H9 (cell line): ENCODE results near the gene ITGB7. TPM values are rescaled to one million over a fixed set of nuclear protein-coding genes. Genes with fewer than 3 reads are reported as not detected.

Experiments used
- DNase-seq: peaks from one replicate; pipeline ENCODE4 v3.0.0-alpha.2; 2017
- H2AFZ ChIP-seq: one replicate; pipeline ENCODE4 v1.6.1; 2013; ENCODE audit warnings: mild to moderate bottlenecking, low read length, control low read depth, moderate library complexity
- H2AK5ac ChIP-seq: 2 replicates; pipeline ENCODE4 v1.6.1; 2013; ENCODE audit warnings: low read length, control low read depth, mixed read lengths; ENCODE audit not compliant: insufficient read length
- H2BK120ac ChIP-seq: one replicate; pipeline ENCODE4 v1.6.1; 2013; ENCODE audit warnings: low read depth, mild to moderate bottlenecking, low read length, control low read depth, inconsistent platforms; ENCODE audit not compliant: poor library complexity, severe bottlenecking
- H2BK12ac ChIP-seq: 2 replicates; pipeline ENCODE4 v1.6.1; 2013; ENCODE audit warnings: low read length, control low read depth, mixed read lengths, low read depth; ENCODE audit not compliant: insufficient read length
- H2BK15ac ChIP-seq: 2 replicates; pipeline ENCODE4 v1.6.1; 2013; ENCODE audit warnings: low read depth, low read length, control low read depth
- H2BK20ac ChIP-seq: one replicate; pipeline ENCODE4 v1.6.1; 2013; ENCODE audit warnings: low read depth, mild to moderate bottlenecking, low read length, control low read depth, inconsistent platforms; ENCODE audit not compliant: poor library complexity, severe bottlenecking
- H2BK5ac ChIP-seq: 2 replicates; pipeline ENCODE4 v1.6.1; 2013; ENCODE audit warnings: low read length, control low read depth, mixed read lengths; ENCODE audit not compliant: insufficient read length
- H3K14ac ChIP-seq: 2 replicates; pipeline ENCODE4 v1.6.1; 2013; ENCODE audit warnings: low read length, control low read depth; ENCODE audit not compliant: insufficient read depth
- H3K18ac ChIP-seq: 2 replicates; pipeline ENCODE4 v1.6.1; 2013; ENCODE audit warnings: low read depth, mild to moderate bottlenecking, mixed read lengths, low read length, control low read depth; ENCODE audit not compliant: insufficient read length
- H3K23ac ChIP-seq: 2 replicates; pipeline ENCODE4 v1.6.1; 2013; ENCODE audit warnings: low read length, control low read depth, mixed read lengths, low read depth; ENCODE audit not compliant: insufficient read length
- H3K23me2 ChIP-seq: 2 replicates; pipeline ENCODE4 v1.6.1; 2013; ENCODE audit warnings: low read depth, mild to moderate bottlenecking, mixed read lengths, low read length, control low read depth; ENCODE audit not compliant: insufficient read length, poor library complexity, severe bottlenecking
- H3K27ac ChIP-seq: 2 replicates; pipeline ENCODE4 v1.5.1; 2013; ENCODE audit warnings: low read length, control low read depth, mixed read lengths, low read depth; ENCODE audit not compliant: insufficient read length
- H3K27me3 ChIP-seq: 2 replicates; pipeline ENCODE4 v1.6.1; 2013; ENCODE audit warnings: low read length, control low read depth, inconsistent platforms; ENCODE audit not compliant: insufficient read depth
- H3K4ac ChIP-seq: 2 replicates; pipeline ENCODE4 v1.6.1; 2013; ENCODE audit warnings: low read depth, mild to moderate bottlenecking, control low read depth, inconsistent platforms, low read length, moderate library complexity
- H3K4me1 ChIP-seq: 2 replicates; pipeline ENCODE4 v1.6.1; 2013; ENCODE audit warnings: low read length, control low read depth, inconsistent platforms; ENCODE audit not compliant: insufficient read depth
- H3K4me2 ChIP-seq: 2 replicates; pipeline ENCODE4 v1.6.1; 2013; ENCODE audit warnings: low read length, control low read depth, mixed read lengths; ENCODE audit not compliant: insufficient read length, insufficient read depth
- H3K56ac ChIP-seq: 2 replicates; pipeline ENCODE4 v1.6.1; 2013; ENCODE audit warnings: low read depth, mild to moderate bottlenecking, mixed read lengths, low read length, control low read depth; ENCODE audit not compliant: insufficient read length
- H3K79me1 ChIP-seq: 2 replicates; pipeline ENCODE4 v1.6.1; 2013; ENCODE audit warnings: low read depth, mild to moderate bottlenecking, moderate library complexity, low read length, control low read depth, inconsistent platforms; ENCODE audit not compliant: insufficient read depth, poor library complexity, severe bottlenecking
- H3K79me2 ChIP-seq: 2 replicates; pipeline ENCODE4 v1.6.1; 2013; ENCODE audit warnings: low read length, control low read depth, inconsistent platforms; ENCODE audit not compliant: insufficient read depth
- H3K9ac ChIP-seq: 2 replicates; pipeline ENCODE4 v1.6.1; 2013; ENCODE audit warnings: low read length, control low read depth, mixed read lengths; ENCODE audit not compliant: insufficient read length; ENCODE audit errors: extremely low read depth
- H3K9me3 ChIP-seq: one replicate; pipeline ENCODE4 v1.6.1; 2013; ENCODE audit warnings: low read depth, low read length, inconsistent platforms; ENCODE audit not compliant: control insufficient read depth
- H3T11ph ChIP-seq: one replicate; pipeline ENCODE4 v1.6.1; 2013; ENCODE audit warnings: mild to moderate bottlenecking, low read length, control low read depth, inconsistent platforms
- H4K20me1 ChIP-seq: one replicate; pipeline ENCODE4 v1.6.1; 2013; ENCODE audit not compliant: control insufficient read depth, insufficient read length, insufficient read depth
- H4K5ac ChIP-seq: 2 replicates; pipeline ENCODE4 v1.6.1; 2013; ENCODE audit warnings: low read depth, mild to moderate bottlenecking, mixed read lengths, low read length, control low read depth; ENCODE audit not compliant: insufficient read length
- H4K8ac ChIP-seq: replicated peaks from 2 replicates; pipeline ENCODE4 v1.6.1; 2013; ENCODE audit warnings: low read length, control low read depth, mixed read lengths, low read depth; ENCODE audit not compliant: insufficient read length
- H4K91ac ChIP-seq: 2 replicates; pipeline ENCODE4 v1.6.1; 2013; ENCODE audit warnings: low read depth, mild to moderate bottlenecking, moderate library complexity, mixed read lengths, low read length, control low read depth; ENCODE audit not compliant: insufficient read length
- H3K27ac Mint-ChIP-seq, 3 experiments: 2 replicates in 2 of 3; 3 replicates in 1 of 3; pipeline ENCODE4 v1.8.0; 2020 to 2021; ENCODE audit warnings: mixed read lengths in 3 of 3, mild to moderate bottlenecking in 1 of 3, moderate library complexity in 1 of 3
- H3K27me3 Mint-ChIP-seq: 2 replicates; pipeline ENCODE4 v1.8.0; 2021; ENCODE audit warnings: low read depth, mild to moderate bottlenecking, moderate library complexity, mixed read lengths
- H3K36me3 Mint-ChIP-seq, 3 experiments: 2 replicates in 2 of 3; 3 replicates in 1 of 3; pipeline ENCODE4 v1.8.0; 2020 to 2021; ENCODE audit warnings: low read depth in 3 of 3, mixed read lengths in 3 of 3; ENCODE audit not compliant: insufficient read depth in 1 of 3
- H3K4me1 Mint-ChIP-seq, 2 experiments: 2 replicates each; pipeline ENCODE4 v1.8.0; 2020; ENCODE audit warnings: mixed read lengths in 2 of 2
- H3K4me3 Mint-ChIP-seq, 2 experiments: 2 replicates in 1 of 2; 3 replicates in 1 of 2; pipeline ENCODE4 v1.8.0; 2020 to 2021; ENCODE audit warnings: mild to moderate bottlenecking in 2 of 2, mixed read lengths in 2 of 2, moderate library complexity in 1 of 2
- H3K9me3 Mint-ChIP-seq, 2 experiments: 2 replicates in 1 of 2; 3 replicates in 1 of 2; pipeline ENCODE4 v1.8.0; 2020; ENCODE audit warnings: mild to moderate bottlenecking in 2 of 2, mixed read lengths in 2 of 2, moderate library complexity in 1 of 2
- WGBS: extraction: QIAGEN DNeasy Blood & Tissue Kit; methylation state at CpG from one replicate; pipeline ENCODE4 v1.1.7; 2013; ENCODE audit warnings: missing lambda C conversion rate, low lambda C conversion rate, mixed read lengths; ENCODE audit not compliant: insufficient read length; ENCODE audit errors: extremely low coverage; 5-methylcytosine and 5-hydroxymethylcytosine counted together
- long read RNA-seq: library from polyadenylated mRNA; unstranded; transcript quantifications from one replicate; pipeline ENCODE4 v2.0.0, GENCODE V29; 2020
- total RNA-seq: library from RNA; stranded (reverse); gene quantifications from 2 replicates; pipeline ENCODE4 v1.2.1, GENCODE V29; 2021
- TF ChIP-seq, protein P1 (sequence below): fragments of 200-600 bp; sonication (generic); conservative IDR thresholded peaks from 3 replicates; pipeline ENCODE4 v1.8.0; 2021; ENCODE audit warnings: antibody characterized with exemption, mild to moderate bottlenecking

Gene ITGB7, protein sequence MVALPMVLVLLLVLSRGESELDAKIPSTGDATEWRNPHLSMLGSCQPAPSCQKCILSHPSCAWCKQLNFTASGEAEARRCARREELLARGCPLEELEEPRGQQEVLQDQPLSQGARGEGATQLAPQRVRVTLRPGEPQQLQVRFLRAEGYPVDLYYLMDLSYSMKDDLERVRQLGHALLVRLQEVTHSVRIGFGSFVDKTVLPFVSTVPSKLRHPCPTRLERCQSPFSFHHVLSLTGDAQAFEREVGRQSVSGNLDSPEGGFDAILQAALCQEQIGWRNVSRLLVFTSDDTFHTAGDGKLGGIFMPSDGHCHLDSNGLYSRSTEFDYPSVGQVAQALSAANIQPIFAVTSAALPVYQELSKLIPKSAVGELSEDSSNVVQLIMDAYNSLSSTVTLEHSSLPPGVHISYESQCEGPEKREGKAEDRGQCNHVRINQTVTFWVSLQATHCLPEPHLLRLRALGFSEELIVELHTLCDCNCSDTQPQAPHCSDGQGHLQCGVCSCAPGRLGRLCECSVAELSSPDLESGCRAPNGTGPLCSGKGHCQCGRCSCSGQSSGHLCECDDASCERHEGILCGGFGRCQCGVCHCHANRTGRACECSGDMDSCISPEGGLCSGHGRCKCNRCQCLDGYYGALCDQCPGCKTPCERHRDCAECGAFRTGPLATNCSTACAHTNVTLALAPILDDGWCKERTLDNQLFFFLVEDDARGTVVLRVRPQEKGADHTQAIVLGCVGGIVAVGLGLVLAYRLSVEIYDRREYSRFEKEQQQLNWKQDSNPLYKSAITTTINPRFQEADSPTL
- total RNA-seq, result 0.26 and 0.39 TPM in 2 replicates
- long read RNA-seq, result 0 reads

DNA sequence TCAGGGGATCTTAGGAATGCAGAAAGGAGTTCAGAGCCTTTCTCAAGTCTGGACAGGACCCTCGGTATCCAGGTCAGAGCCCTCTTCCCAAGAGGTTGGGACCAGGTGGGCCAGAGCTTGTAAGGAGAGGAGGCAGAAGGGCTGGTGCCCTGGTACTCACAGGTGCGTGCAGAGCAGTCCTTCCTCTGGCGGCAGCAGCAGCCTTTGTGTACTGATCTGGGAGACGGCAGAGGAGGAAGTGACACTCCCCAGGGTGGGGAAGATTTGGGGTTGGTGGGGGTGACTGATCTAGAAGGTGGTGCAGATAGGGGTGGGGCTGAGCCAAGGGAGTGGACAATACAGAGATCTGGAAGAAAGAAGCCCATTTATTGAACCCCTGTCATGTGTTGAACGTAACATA, at the start of gene ITGB7:
Gene ITGB7 (minus strand): TSS at position 210 of the 400 bp plus-strand sequence. CDS start 6,808 bp downstream, outside the sequence.
- Histone ChIP-seq H3K79me2 (no peaks in the 10 kb centered on the region), H3T11ph (no peak within 1 kb of the TSS), H2BK5ac (no peak within 1 kb of the TSS), H3K14ac (no peak within 1 kb of the TSS), H3K9me3 (no peaks in the 10 kb centered on the region), H4K20me1 (no peaks in the 10 kb centered on the region), H2BK20ac (no peak within 1 kb of the TSS), H3K4me1 (no peaks in the 10 kb centered on the region), H3K18ac (no peak within 1 kb of the TSS), H3K27me3 (no peaks in the 10 kb centered on the region), H3K27ac (no peak within 1 kb of the TSS), H2BK15ac (no peak within 1 kb of the TSS), H3K79me1 (no peaks in the 10 kb centered on the region), H4K8ac (no peak within 1 kb of the TSS), H3K9ac (no peak within 1 kb of the TSS), H2BK12ac (no peak within 1 kb of the TSS), H3K23me2 (no peaks in the 10 kb centered on the region), H3K4ac (no peak within 1 kb of the TSS), H3K23ac (no peak within 1 kb of the TSS), H2AK5ac (no peak within 1 kb of the TSS), H3K56ac (no peak within 1 kb of the TSS), H2BK120ac (no peak within 1 kb of the TSS), H4K5ac (no peak within 1 kb of the TSS), H3K4me2 (no peak within 1 kb of the TSS), H2AFZ (no peak within 1 kb of the TSS), H4K91ac (no peak within 1 kb of the TSS)
- TF ChIP-seq, protein P1, sequence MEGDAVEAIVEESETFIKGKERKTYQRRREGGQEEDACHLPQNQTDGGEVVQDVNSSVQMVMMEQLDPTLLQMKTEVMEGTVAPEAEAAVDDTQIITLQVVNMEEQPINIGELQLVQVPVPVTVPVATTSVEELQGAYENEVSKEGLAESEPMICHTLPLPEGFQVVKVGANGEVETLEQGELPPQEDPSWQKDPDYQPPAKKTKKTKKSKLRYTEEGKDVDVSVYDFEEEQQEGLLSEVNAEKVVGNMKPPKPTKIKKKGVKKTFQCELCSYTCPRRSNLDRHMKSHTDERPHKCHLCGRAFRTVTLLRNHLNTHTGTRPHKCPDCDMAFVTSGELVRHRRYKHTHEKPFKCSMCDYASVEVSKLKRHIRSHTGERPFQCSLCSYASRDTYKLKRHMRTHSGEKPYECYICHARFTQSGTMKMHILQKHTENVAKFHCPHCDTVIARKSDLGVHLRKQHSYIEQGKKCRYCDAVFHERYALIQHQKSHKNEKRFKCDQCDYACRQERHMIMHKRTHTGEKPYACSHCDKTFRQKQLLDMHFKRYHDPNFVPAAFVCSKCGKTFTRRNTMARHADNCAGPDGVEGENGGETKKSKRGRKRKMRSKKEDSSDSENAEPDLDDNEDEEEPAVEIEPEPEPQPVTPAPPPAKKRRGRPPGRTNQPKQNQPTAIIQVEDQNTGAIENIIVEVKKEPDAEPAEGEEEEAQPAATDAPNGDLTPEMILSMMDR, result no peak
- WGBS, result no CpG with 5 or more reads among the region's 5 CpGs
- Mint-ChIP-seq H3K27me3 (peaks cover 24% of the 10 kb centered on the region), H3K4me3 (no peak within 1 kb of the TSS), H3K27ac (peak within 1 kb of the TSS in 2 of 3 experiments; percentile 11 to 24; a peak in 2 of 7 replicates), H3K36me3 (peaks cover 4 to 24% (median 20%) of the 10 kb centered on the region in 3 experiments; a peak in 6 of 7 replicates), H3K9me3 (no peaks in the 10 kb centered on the region), H3K4me1 (peaks cover 12 to 15% of the 10 kb centered on the region in 2 experiments)
- no peak for DNase-seq
